ENCODE results near the gene KCNQ1. TPM values are rescaled to one million over a fixed set of nuclear protein-coding genes. Genes with fewer than 3 reads are reported as not detected.

The KCNQ1 gene
- total RNA-seq, 1 experiment from 2014 or later: 10.7 TPM

DNA sequence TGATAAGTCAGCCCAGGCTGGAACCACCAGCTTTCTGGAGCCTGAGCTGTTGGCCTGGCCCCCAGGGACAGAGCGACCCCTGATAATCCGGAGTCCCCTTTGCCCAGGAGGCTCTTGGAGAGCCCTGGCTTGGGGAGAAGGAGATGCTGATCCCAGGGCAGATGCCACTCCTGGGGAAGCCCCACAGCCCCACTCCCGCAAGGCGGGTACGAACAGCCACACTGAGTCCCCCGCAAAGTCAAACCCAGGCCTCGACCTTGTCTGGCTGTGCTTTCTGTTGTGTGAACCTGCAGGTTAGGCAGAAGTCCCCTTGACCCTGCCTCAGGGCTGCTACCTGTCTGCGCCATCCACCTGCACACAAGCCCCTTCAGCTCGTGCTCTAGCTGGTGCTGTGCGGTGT is 147.0 kb downstream of the KCNQ1 start:
- Histone ChIP-seq H3K79me2 (ENCODE audit: insufficient read depth, low read length) (no peaks in the 10 kb centered on the region), H3K36me3 (ENCODE audit: control insufficient read depth in 1 of 2, insufficient read depth in 2 of 2, low read length in 2 of 2) (no peaks in the 10 kb centered on the region), H3K4me1 (ENCODE audit: control insufficient read depth in 1 of 2, insufficient read depth in 2 of 2, low read length in 2 of 2) (no peaks in the 10 kb centered on the region), H3K9me2 (ENCODE audit: insufficient read depth) (no peaks in the 10 kb centered on the region), H3K9me3 (ENCODE audit: control insufficient read depth in 1 of 2, insufficient read depth in 1 of 2, low read depth in 1 of 2, low read length in 2 of 2) (peaks cover 0 to 3% of the 10 kb centered on the region in 2 experiments; a peak in 1 of 4 replicates), H3K9ac (ENCODE audit: low read length) (no peak overlapping the region), H2AFZ (ENCODE audit: low read depth, low read length, poor library complexity, severe bottlenecking) (no peak overlapping the region), H3K27me3 (ENCODE audit: insufficient read depth, low read length) (no peaks in the 10 kb centered on the region), H3K4me3 (replicated peaks in 1 of 2; ENCODE audit: low read depth in 1 of 2, low read length in 2 of 2) (no peak overlapping the region), H3K27ac (ENCODE audit: low read depth, low read length) (no peak overlapping the region), H4K20me1 (ENCODE audit: insufficient read depth) (no peaks in the 10 kb centered on the region), H3K4me2 (ENCODE audit: low read length) (no peak overlapping the region)
- no peak for DNase-seq (ENCODE audit: low read depth, low spot score)
- intact Hi-C loops (cut with micrococcal nuclease): loop anchor here (5.0 kb wide), 1 partner anchor 50 kb away; no protein-coding TSS in a partner anchor
- ChIA-PET POLR2A (no interaction called here), RAD21 (ENCODE audit: low non-redundant PET in 1 of 2, low total read pairs in 2 of 2, uncharacterized antibody in 2 of 2, unreplicated experiment in 2 of 2) (no interaction called here), CTCF (no interaction called here)
- ATAC-seq: no peak
- TF ChIP-seq EZH2phosphoT487 (IDR thresholded peaks at IDR 0.05; ENCODE audit: borderline replicate concordance): no peak
- no peak for TF ChIP-seq EGR1 (IDR thresholded peaks at IDR 0.05; ENCODE audit: low read depth)
- no peak for TF ChIP-seq YY1 (IDR thresholded peaks at IDR 0.05; ENCODE audit: extremely low read depth, insufficient replicate concordance, low read depth, low read length)
- TF ChIP-seq, protein P1, sequence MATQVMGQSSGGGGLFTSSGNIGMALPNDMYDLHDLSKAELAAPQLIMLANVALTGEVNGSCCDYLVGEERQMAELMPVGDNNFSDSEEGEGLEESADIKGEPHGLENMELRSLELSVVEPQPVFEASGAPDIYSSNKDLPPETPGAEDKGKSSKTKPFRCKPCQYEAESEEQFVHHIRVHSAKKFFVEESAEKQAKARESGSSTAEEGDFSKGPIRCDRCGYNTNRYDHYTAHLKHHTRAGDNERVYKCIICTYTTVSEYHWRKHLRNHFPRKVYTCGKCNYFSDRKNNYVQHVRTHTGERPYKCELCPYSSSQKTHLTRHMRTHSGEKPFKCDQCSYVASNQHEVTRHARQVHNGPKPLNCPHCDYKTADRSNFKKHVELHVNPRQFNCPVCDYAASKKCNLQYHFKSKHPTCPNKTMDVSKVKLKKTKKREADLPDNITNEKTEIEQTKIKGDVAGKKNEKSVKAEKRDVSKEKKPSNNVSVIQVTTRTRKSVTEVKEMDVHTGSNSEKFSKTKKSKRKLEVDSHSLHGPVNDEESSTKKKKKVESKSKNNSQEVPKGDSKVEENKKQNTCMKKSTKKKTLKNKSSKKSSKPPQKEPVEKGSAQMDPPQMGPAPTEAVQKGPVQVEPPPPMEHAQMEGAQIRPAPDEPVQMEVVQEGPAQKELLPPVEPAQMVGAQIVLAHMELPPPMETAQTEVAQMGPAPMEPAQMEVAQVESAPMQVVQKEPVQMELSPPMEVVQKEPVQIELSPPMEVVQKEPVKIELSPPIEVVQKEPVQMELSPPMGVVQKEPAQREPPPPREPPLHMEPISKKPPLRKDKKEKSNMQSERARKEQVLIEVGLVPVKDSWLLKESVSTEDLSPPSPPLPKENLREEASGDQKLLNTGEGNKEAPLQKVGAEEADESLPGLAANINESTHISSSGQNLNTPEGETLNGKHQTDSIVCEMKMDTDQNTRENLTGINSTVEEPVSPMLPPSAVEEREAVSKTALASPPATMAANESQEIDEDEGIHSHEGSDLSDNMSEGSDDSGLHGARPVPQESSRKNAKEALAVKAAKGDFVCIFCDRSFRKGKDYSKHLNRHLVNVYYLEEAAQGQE (IDR thresholded peaks at IDR 0.05; ENCODE audit: low read depth): no peak
- TF ChIP-seq CEBPB (IDR thresholded peaks at IDR 0.05; ENCODE audit: low read depth): no peak
- no peak for TF ChIP-seq RAD21 (IDR thresholded peaks at IDR 0.05; ENCODE audit: low read depth)
- no peak for TF ChIP-seq FOSL1 (IDR thresholded peaks at IDR 0.05; ENCODE audit: low read depth)
- no peak for TF ChIP-seq CBX3 (IDR thresholded peaks at IDR 0.05; ENCODE audit: low read depth)
- no peak for TF ChIP-seq POLR2A (IDR thresholded peaks at IDR 0.05; ENCODE audit: borderline replicate concordance, extremely low read depth, insufficient read depth, insufficient read length)
- TF ChIP-seq, protein P2, sequence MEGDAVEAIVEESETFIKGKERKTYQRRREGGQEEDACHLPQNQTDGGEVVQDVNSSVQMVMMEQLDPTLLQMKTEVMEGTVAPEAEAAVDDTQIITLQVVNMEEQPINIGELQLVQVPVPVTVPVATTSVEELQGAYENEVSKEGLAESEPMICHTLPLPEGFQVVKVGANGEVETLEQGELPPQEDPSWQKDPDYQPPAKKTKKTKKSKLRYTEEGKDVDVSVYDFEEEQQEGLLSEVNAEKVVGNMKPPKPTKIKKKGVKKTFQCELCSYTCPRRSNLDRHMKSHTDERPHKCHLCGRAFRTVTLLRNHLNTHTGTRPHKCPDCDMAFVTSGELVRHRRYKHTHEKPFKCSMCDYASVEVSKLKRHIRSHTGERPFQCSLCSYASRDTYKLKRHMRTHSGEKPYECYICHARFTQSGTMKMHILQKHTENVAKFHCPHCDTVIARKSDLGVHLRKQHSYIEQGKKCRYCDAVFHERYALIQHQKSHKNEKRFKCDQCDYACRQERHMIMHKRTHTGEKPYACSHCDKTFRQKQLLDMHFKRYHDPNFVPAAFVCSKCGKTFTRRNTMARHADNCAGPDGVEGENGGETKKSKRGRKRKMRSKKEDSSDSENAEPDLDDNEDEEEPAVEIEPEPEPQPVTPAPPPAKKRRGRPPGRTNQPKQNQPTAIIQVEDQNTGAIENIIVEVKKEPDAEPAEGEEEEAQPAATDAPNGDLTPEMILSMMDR (IDR thresholded peaks at IDR 0.05 in 2 of 3, conservative IDR thresholded peaks at IDR 0.05 in 1 of 3; ENCODE audit: borderline replicate concordance in 1 of 3, insufficient read depth in 1 of 3, low read depth in 2 of 3, low read length in 2 of 3): no peak
- TF ChIP-seq JUND (IDR thresholded peaks at IDR 0.05): no peak
- no peak for TF ChIP-seq ZFX (IDR thresholded peaks at IDR 0.05)
- no peak for TF ChIP-seq ELF1 (IDR thresholded peaks at IDR 0.05; ENCODE audit: borderline replicate concordance, low read depth)
- TF ChIP-seq, protein P3, sequence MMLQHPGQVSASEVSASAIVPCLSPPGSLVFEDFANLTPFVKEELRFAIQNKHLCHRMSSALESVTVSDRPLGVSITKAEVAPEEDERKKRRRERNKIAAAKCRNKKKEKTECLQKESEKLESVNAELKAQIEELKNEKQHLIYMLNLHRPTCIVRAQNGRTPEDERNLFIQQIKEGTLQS (IDR thresholded peaks at IDR 0.05): no peak
- TF ChIP-seq TCF7L2 (IDR thresholded peaks at IDR 0.05; ENCODE audit: borderline replicate concordance, extremely low read depth, insufficient read depth, insufficient read length): no peak
- TF ChIP-seq EZH2 (IDR thresholded peaks at IDR 0.05): no peak
- TF ChIP-seq POLR2AphosphoS5 (IDR thresholded peaks at IDR 0.05; ENCODE audit: low read depth, low read length): no peak
- TF ChIP-seq SIN3A (IDR thresholded peaks at IDR 0.05; ENCODE audit: low read depth): no peak
- no peak for TF ChIP-seq ZNF274 (IDR thresholded peaks at IDR 0.05; ENCODE audit: low read depth, low read length)
- BruUV-seq (replicated peaks): no TSS peak
